ENCODE measurements around the gene HECW1. TPM values are rescaled to one million over a fixed set of nuclear protein-coding genes. Genes with fewer than 3 reads are reported as not detected.

Gene HECW1
- total and polyA plus RNA-seq, 10 of the 15 experiments (the other 5 are each of a cell fraction or from before 2014, with no cell fraction given): under 0.01 to 0.31 (median 0.04) TPM; not detected in 3

DNA sequence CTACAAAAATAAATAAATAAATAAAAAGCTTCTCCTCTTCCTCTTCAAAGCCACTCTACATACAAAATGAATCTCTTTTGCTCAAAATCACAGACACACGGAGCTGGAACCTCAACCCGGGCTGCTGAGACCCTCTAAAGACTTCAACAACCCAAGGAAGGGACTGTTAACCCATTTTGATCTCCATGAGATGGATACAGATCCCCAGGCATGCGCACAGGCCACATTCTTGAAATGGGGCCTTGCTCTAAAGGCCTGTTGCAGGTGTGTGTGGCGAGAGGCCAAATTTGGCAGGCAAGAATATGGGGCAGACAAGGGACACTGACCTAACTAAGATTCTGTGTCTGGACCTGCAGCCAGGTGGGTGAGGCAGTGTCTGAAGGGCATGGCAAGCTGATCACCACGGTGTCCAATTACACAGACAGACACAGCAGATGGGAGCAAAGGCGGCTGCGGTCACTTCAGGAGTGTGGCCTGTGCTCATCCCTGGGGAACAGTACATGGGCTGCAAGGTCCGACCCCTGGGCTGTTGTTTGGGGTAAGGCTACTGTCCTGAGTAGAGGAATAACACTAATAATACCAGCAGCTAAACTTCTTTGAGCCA lies 219.8 kb downstream of the HECW1 start (continued):
- TF ChIP-seq, protein P1, sequence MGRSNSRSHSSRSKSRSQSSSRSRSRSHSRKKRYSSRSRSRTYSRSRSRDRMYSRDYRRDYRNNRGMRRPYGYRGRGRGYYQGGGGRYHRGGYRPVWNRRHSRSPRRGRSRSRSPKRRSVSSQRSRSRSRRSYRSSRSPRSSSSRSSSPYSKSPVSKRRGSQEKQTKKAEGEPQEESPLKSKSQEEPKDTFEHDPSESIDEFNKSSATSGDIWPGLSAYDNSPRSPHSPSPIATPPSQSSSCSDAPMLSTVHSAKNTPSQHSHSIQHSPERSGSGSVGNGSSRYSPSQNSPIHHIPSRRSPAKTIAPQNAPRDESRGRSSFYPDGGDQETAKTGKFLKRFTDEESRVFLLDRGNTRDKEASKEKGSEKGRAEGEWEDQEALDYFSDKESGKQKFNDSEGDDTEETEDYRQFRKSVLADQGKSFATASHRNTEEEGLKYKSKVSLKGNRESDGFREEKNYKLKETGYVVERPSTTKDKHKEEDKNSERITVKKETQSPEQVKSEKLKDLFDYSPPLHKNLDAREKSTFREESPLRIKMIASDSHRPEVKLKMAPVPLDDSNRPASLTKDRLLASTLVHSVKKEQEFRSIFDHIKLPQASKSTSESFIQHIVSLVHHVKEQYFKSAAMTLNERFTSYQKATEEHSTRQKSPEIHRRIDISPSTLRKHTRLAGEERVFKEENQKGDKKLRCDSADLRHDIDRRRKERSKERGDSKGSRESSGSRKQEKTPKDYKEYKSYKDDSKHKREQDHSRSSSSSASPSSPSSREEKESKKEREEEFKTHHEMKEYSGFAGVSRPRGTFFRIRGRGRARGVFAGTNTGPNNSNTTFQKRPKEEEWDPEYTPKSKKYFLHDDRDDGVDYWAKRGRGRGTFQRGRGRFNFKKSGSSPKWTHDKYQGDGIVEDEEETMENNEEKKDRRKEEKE (IDR thresholded peaks at IDR 0.05): no peak
- TF ChIP-seq SIX5 (IDR thresholded peaks at IDR 0.05; ENCODE audit: low read depth, low read length, severe bottlenecking) (no peak), ZNF384 (IDR thresholded peaks at IDR 0.05; ENCODE audit: borderline replicate concordance, low read depth, low read length) (no peak), TBL1XR1 (IDR thresholded peaks at IDR 0.05; ENCODE audit: low read depth, low read length) (no peak), POLR2AphosphoS5 (IDR thresholded peaks at IDR 0.05; ENCODE audit: low read length) (no peak), TAF1 (IDR thresholded peaks at IDR 0.05; ENCODE audit: borderline replicate concordance, low read depth, low read length) (no peak), BACH1 (IDR thresholded peaks at IDR 0.05; ENCODE audit: borderline replicate concordance) (no peak)

DNA sequence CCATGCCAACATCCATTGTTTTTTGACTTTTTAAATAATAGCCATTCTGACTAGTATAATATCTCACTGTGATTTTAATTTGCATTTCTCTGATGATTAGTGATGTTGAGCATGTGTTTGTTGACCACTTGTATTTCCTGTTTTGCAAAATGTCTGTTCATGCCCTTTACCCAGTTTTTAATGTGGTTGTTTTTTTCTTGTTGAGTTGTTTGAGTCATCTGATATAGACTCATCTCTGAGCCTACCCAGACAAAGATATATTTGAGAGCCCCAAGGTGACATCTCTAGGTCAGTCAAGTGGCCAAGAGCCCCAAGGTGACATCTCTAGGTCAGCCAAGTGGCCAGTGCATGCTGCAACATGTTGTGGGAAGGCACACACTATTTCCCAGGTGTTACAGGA lies 224.7 kb downstream of the HECW1 start:
- ATAC-seq (no peak), FAIRE-seq (no peak), DNase-seq (ENCODE audit: low read depth, low spot score) (no peak)
- RAD21 ChIA-PET (ENCODE audit: unreplicated experiment): no interaction called here
- SMC1A ChIA-PET (ENCODE audit: uncharacterized antibody, unreplicated experiment): no interaction called here
- CTCF ChIA-PET: no interaction called here
- POLR2A ChIA-PET: no interaction called here
- no peaks in the 10 kb centered on the region for H3K27me3 ChIP-seq (replicated peaks in 1 of 2; ENCODE audit: control insufficient read depth in 2 of 2, insufficient read depth in 2 of 2, low read length in 1 of 2)
- H3K9ac ChIP-seq (ENCODE audit: control insufficient read depth, insufficient read depth, low read length): no peak overlapping the region
- H3K79me2 ChIP-seq (ENCODE audit: control insufficient read depth, insufficient read depth, low read length): no peaks in the 10 kb centered on the region
- no peak overlapping the region for H3K4me3 ChIP-seq
- in situ Hi-C loops (cut with MboI) (no loop called here), intact Hi-C loops (cut with micrococcal nuclease; ENCODE audit: unreplicated experiment) (no loop called here)
- no peaks in the 10 kb centered on the region for H3K36me3 ChIP-seq (ENCODE audit: control insufficient read depth in 2 of 2, insufficient read depth in 2 of 2, low read length in 1 of 2)
- no peak overlapping the region for H2AFZ ChIP-seq (ENCODE audit: control insufficient read depth, low read depth, low read length)
- no peak overlapping the region for H3K27ac ChIP-seq (ENCODE audit: control insufficient read depth, insufficient read depth)
- no peaks in the 10 kb centered on the region for H3K9me3 ChIP-seq (replicated peaks; ENCODE audit: control insufficient read depth, insufficient read depth, low read length)
- BruUV-seq (replicated peaks): no TSS peak
- H3K4me1 ChIP-seq (ENCODE audit: control insufficient read depth, insufficient read depth, low read length): no peaks in the 10 kb centered on the region
- no peak overlapping the region for H3K4me2 ChIP-seq (ENCODE audit: control insufficient read depth, insufficient read depth)
- no peaks in the 10 kb centered on the region for H4K20me1 ChIP-seq (ENCODE audit: control insufficient read depth, insufficient read depth)
- no peak for TF ChIP-seq BCL11A (IDR thresholded peaks at IDR 0.05; ENCODE audit: low read depth, low read length)
- TF ChIP-seq SMAD1 (IDR thresholded peaks at IDR 0.05; ENCODE audit: low read depth, partially characterized antibody): no peak
- TF ChIP-seq KDM1A (IDR thresholded peaks at IDR 0.05; ENCODE audit: borderline replicate concordance): no peak
- TF ChIP-seq RUNX3 (IDR thresholded peaks at IDR 0.05; ENCODE audit: low read length): no peak
- TF ChIP-seq MEF2A (IDR thresholded peaks at IDR 0.05; ENCODE audit: insufficient read depth, low read depth, low read length): no peak
- TF ChIP-seq EZH2 (IDR thresholded peaks at IDR 0.05; ENCODE audit: borderline replicate concordance, control insufficient read depth, low read depth, low read length): no peak
- TF ChIP-seq, protein P2, sequence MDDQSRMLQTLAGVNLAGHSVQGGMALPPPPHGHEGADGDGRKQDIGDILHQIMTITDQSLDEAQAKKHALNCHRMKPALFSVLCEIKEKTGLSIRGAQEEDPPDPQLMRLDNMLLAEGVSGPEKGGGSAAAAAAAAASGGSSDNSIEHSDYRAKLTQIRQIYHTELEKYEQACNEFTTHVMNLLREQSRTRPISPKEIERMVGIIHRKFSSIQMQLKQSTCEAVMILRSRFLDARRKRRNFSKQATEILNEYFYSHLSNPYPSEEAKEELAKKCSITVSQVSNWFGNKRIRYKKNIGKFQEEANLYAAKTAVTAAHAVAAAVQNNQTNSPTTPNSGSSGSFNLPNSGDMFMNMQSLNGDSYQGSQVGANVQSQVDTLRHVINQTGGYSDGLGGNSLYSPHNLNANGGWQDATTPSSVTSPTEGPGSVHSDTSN (IDR thresholded peaks at IDR 0.05; ENCODE audit: insufficient replicate concordance, low read depth, low read length): no peak
- TF ChIP-seq, protein P3, sequence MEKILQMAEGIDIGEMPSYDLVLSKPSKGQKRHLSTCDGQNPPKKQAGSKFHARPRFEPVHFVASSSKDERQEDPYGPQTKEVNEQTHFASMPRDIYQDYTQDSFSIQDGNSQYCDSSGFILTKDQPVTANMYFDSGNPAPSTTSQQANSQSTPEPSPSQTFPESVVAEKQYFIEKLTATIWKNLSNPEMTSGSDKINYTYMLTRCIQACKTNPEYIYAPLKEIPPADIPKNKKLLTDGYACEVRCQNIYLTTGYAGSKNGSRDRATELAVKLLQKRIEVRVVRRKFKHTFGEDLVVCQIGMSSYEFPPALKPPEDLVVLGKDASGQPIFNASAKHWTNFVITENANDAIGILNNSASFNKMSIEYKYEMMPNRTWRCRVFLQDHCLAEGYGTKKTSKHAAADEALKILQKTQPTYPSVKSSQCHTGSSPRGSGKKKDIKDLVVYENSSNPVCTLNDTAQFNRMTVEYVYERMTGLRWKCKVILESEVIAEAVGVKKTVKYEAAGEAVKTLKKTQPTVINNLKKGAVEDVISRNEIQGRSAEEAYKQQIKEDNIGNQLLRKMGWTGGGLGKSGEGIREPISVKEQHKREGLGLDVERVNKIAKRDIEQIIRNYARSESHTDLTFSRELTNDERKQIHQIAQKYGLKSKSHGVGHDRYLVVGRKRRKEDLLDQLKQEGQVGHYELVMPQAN (conservative IDR thresholded peaks at IDR 0.05): no peak
- no peak for TF ChIP-seq NFIC (IDR thresholded peaks at IDR 0.05; ENCODE audit: low read depth, low read length)
- no peak for TF ChIP-seq IKZF1 (conservative IDR thresholded peaks at IDR 0.05)
- TF ChIP-seq MXI1 (IDR thresholded peaks at IDR 0.05; ENCODE audit: low read depth, low read length): no peak
- TF ChIP-seq BMI1 (IDR thresholded peaks at IDR 0.05; ENCODE audit: borderline replicate concordance): no peak

All from GM12878 (cell line).